GM12801 (cell line): Measurements from ENCODE around the gene HS2ST1.

Source experiments
- CTCF ChIP-seq: IDR thresholded peaks from one replicate; pipeline ENCODE4 v1.5.1; 2011; ENCODE audit warnings: control low read depth; ENCODE audit not compliant: insufficient read length; ENCODE audit errors: extremely low read depth

The HS2ST1 gene

GRCh38 chr1:86975993-86976550 lies 61.6 kb downstream of the HS2ST1 start:
- TF ChIP-seq CTCF: no peak

- TF ChIP-seq CTCF: no peak
Observed at GRCh38 chr1:86976664-86977063, 62.2 kb downstream of the HS2ST1 start.

GRCh38 chr1:86981482-86982213 lies 67.2 kb downstream of the HS2ST1 start:
- TF ChIP-seq CTCF: no peak

- TF ChIP-seq CTCF: no peak
Observed at GRCh38 chr1:86987446-86987845, 73.0 kb downstream of the HS2ST1 start.

- no peak for TF ChIP-seq CTCF
Observed at GRCh38 chr1:86988835-86989234, 74.4 kb downstream of the HS2ST1 start.

- TF ChIP-seq CTCF: no peak
Observed at GRCh38 chr1:86990826-86991225, 76.4 kb downstream of the HS2ST1 start.

- TF ChIP-seq CTCF: no peak
Observed at GRCh38 chr1:86991549-86992186, 77.2 kb downstream of the HS2ST1 start.
